ENCODE data around the gene CROCC2.

DNA sequence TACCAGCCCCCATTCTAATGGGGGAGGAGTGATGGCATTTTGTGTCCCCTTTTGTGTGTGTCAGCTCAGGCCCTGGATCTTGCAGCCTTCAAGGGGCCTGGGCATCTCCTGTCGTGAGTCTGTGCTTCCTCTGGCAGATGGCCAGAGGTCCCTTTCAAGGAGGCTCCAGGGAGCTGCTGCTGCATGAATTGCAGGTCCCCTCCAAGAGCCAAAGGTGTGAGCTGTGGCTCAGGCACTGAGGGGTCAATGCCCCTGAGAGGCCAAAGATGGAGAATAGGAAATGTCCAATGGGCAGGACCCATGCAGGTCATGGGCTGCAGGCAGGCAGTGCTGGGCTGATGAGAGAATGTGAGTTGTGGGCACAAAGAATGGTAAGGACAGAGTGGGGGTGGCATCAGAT lies 20.6 kb upstream of the CROCC2 start:
- TF ChIP-seq, protein P1, sequence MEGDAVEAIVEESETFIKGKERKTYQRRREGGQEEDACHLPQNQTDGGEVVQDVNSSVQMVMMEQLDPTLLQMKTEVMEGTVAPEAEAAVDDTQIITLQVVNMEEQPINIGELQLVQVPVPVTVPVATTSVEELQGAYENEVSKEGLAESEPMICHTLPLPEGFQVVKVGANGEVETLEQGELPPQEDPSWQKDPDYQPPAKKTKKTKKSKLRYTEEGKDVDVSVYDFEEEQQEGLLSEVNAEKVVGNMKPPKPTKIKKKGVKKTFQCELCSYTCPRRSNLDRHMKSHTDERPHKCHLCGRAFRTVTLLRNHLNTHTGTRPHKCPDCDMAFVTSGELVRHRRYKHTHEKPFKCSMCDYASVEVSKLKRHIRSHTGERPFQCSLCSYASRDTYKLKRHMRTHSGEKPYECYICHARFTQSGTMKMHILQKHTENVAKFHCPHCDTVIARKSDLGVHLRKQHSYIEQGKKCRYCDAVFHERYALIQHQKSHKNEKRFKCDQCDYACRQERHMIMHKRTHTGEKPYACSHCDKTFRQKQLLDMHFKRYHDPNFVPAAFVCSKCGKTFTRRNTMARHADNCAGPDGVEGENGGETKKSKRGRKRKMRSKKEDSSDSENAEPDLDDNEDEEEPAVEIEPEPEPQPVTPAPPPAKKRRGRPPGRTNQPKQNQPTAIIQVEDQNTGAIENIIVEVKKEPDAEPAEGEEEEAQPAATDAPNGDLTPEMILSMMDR (IDR thresholded peaks at IDR 0.05): no peak
- TF ChIP-seq SMC3 (IDR thresholded peaks at IDR 0.05; ENCODE audit: low read depth, low read length): no peak
- TF ChIP-seq, protein P2, sequence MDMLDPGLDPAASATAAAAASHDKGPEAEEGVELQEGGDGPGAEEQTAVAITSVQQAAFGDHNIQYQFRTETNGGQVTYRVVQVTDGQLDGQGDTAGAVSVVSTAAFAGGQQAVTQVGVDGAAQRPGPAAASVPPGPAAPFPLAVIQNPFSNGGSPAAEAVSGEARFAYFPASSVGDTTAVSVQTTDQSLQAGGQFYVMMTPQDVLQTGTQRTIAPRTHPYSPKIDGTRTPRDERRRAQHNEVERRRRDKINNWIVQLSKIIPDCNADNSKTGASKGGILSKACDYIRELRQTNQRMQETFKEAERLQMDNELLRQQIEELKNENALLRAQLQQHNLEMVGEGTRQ (IDR thresholded peaks at IDR 0.05; ENCODE audit: borderline replicate concordance, low read depth, low read length): no peak
- TF ChIP-seq EZH2phosphoT487 (IDR thresholded peaks at IDR 0.05; ENCODE audit: borderline replicate concordance, low read depth): no peak
- TF ChIP-seq, protein P3, sequence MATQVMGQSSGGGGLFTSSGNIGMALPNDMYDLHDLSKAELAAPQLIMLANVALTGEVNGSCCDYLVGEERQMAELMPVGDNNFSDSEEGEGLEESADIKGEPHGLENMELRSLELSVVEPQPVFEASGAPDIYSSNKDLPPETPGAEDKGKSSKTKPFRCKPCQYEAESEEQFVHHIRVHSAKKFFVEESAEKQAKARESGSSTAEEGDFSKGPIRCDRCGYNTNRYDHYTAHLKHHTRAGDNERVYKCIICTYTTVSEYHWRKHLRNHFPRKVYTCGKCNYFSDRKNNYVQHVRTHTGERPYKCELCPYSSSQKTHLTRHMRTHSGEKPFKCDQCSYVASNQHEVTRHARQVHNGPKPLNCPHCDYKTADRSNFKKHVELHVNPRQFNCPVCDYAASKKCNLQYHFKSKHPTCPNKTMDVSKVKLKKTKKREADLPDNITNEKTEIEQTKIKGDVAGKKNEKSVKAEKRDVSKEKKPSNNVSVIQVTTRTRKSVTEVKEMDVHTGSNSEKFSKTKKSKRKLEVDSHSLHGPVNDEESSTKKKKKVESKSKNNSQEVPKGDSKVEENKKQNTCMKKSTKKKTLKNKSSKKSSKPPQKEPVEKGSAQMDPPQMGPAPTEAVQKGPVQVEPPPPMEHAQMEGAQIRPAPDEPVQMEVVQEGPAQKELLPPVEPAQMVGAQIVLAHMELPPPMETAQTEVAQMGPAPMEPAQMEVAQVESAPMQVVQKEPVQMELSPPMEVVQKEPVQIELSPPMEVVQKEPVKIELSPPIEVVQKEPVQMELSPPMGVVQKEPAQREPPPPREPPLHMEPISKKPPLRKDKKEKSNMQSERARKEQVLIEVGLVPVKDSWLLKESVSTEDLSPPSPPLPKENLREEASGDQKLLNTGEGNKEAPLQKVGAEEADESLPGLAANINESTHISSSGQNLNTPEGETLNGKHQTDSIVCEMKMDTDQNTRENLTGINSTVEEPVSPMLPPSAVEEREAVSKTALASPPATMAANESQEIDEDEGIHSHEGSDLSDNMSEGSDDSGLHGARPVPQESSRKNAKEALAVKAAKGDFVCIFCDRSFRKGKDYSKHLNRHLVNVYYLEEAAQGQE (IDR thresholded peaks at IDR 0.05; ENCODE audit: low read depth, low read length): no peak
- TF ChIP-seq TEAD4 (IDR thresholded peaks at IDR 0.05; ENCODE audit: borderline replicate concordance, insufficient read depth): no peak
- TF ChIP-seq, protein P4, sequence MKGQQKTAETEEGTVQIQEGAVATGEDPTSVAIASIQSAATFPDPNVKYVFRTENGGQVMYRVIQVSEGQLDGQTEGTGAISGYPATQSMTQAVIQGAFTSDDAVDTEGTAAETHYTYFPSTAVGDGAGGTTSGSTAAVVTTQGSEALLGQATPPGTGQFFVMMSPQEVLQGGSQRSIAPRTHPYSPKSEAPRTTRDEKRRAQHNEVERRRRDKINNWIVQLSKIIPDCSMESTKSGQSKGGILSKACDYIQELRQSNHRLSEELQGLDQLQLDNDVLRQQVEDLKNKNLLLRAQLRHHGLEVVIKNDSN (IDR thresholded peaks at IDR 0.05; ENCODE audit: borderline replicate concordance, low read depth): no peak
- TF ChIP-seq MXI1 (IDR thresholded peaks at IDR 0.05; ENCODE audit: low read depth, low read length): no peak
- no peak for TF ChIP-seq MEF2A (IDR thresholded peaks at IDR 0.05; ENCODE audit: borderline replicate concordance, low read depth)
- TF ChIP-seq ELF1 (IDR thresholded peaks at IDR 0.05): no peak
- no peak for TF ChIP-seq TCF12 (IDR thresholded peaks at IDR 0.05)
